ENCODE measurements around the gene WNT3. TPM values are rescaled to one million over a fixed set of nuclear protein-coding genes. Genes with fewer than 3 reads are reported as not detected.
"Not testable (repeated sequence)": the region's sequence is repeated elsewhere in the genome, so short reads cannot be mapped to it uniquely, and the experiment has no call there.

WNT3 gene
- total and polyA plus RNA-seq, 8 donors, result 1.7 to 3.0 (median 2.4) TPM

DNA sequence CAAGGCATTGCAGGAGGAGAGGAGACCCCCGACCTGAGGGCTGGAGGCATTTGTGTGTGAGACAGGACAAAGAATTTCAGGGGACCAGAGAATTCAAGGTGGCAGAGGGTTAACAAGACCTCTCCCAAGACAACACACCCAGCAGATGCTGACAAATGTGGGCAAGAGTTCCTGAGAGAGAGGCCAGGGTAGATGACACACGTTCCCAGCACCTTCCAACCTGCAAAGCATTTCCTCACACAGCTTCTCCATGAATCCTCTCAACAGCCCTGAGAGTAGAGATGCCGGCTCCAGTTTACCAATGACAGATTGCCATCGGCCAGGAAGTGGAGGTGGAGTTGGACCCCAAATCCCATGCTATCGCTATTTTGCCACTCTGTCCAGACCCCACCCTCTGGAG lies 25.0 kb downstream of the WNT3 start:
- intact Hi-C loops (cut with DNase I), result no loop called here
- H3K27me3 ChIP-seq, result peaks cover 0 to 58% of the 10 kb centered on the region in 2 donors
- H3K4me1 ChIP-seq, result no peaks in the 10 kb centered on the region
- H3K9me3 ChIP-seq, result no peaks in the 10 kb centered on the region
- H3K4me3 ChIP-seq, result no peak overlapping the region
- H3K36me3 ChIP-seq, result no peaks in the 10 kb centered on the region
- DNase-seq (no peak), ATAC-seq (peak; percentile 14)
- H3K27ac ChIP-seq, result no peak overlapping the region
- TF ChIP-seq, protein P1, sequence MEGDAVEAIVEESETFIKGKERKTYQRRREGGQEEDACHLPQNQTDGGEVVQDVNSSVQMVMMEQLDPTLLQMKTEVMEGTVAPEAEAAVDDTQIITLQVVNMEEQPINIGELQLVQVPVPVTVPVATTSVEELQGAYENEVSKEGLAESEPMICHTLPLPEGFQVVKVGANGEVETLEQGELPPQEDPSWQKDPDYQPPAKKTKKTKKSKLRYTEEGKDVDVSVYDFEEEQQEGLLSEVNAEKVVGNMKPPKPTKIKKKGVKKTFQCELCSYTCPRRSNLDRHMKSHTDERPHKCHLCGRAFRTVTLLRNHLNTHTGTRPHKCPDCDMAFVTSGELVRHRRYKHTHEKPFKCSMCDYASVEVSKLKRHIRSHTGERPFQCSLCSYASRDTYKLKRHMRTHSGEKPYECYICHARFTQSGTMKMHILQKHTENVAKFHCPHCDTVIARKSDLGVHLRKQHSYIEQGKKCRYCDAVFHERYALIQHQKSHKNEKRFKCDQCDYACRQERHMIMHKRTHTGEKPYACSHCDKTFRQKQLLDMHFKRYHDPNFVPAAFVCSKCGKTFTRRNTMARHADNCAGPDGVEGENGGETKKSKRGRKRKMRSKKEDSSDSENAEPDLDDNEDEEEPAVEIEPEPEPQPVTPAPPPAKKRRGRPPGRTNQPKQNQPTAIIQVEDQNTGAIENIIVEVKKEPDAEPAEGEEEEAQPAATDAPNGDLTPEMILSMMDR (IDR thresholded peaks at IDR 0.05), result no peak

- H3K36me3 ChIP-seq; DNase-seq; H3K27ac ChIP-seq; H3K4me1 ChIP-seq; H3K4me3 ChIP-seq; intact Hi-C loops (cut with DNase I); H3K9me3 ChIP-seq; ATAC-seq: not testable (repeated sequence)
- H3K27me3 ChIP-seq, result peaks cover 0 to 58% of the 10 kb centered on the region in 2 donors
These were observed 25.5 kb downstream of the WNT3 start for GRCh38 chr17:46793023-46793422.

GRCh38 chr17:46792071-46792470 lies 26.4 kb downstream of the WNT3 start:
- TF ChIP-seq, protein P1 (IDR thresholded peaks at IDR 0.05), result no peak
- intact Hi-C loops (cut with DNase I), result no loop called here
- Histone ChIP-seq H3K4me1 (no peaks in the 10 kb centered on the region), H3K36me3 (no peaks in the 10 kb centered on the region), H3K4me3 (no peak overlapping the region), H3K27me3 (peaks cover 0 to 58% of the 10 kb centered on the region in 2 donors), H3K27ac (no peak overlapping the region), H3K9me3 (no peaks in the 10 kb centered on the region)
- ATAC-seq (no peak), DNase-seq (no peak)

- Histone ChIP-seq H3K27me3 (peaks cover 0 to 53% of the 10 kb centered on the region in 2 donors), H3K4me1 (no peaks in the 10 kb centered on the region), H3K27ac (no peak overlapping the region), H3K4me3 (no peak overlapping the region), H3K9me3 (no peaks in the 10 kb centered on the region), H3K36me3 (no peaks in the 10 kb centered on the region)
- DNase-seq, result no peak
- intact Hi-C loops (cut with DNase I), result no loop called here
- TF ChIP-seq, protein P1 (IDR thresholded peaks at IDR 0.05), result no peak
- no peak for ATAC-seq
These were observed 27.0 kb downstream of the WNT3 start for GRCh38 chr17:46791531-46791930.

DNA sequence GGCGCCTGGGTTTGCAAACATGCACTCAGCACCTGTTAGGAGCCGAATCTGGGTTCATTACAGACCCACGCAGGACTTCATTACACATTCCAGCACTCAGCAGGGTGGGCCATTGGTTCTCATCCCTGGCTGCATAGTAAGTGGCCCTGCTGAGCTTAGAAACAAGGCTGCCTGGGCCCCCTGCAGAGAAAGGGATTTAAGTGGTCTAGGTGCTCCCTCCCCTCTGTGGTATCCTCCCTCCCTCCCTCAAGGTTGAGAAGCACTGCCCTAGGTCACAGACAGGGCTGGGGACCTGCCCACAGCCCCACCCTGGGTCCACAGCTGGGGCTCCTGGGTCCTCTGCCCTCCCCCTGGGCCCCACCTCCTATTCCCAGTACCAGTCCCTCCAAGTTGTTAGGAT lies 28.3 kb downstream of the WNT3 start:
- intact Hi-C loops (cut with DNase I), result no loop called here
- no peaks in the 10 kb centered on the region for H3K9me3 ChIP-seq
- no peaks in the 10 kb centered on the region for H3K4me1 ChIP-seq
- TF ChIP-seq, protein P1 (IDR thresholded peaks at IDR 0.05), result no peak
- H3K36me3 ChIP-seq, result no peaks in the 10 kb centered on the region
- H3K4me3 ChIP-seq, result no peak overlapping the region
- DNase-seq, result no peak
- H3K27ac ChIP-seq, result no peak overlapping the region
- H3K27me3 ChIP-seq, result peaks cover 0 to 41% of the 10 kb centered on the region in 2 donors
- ATAC-seq, result no peak

GRCh38 chr17:46789610-46790009 lies 28.9 kb downstream of the WNT3 start:
- intact Hi-C loops (cut with DNase I), result no loop called here
- Histone ChIP-seq H3K27me3 (peaks cover 0 to 35% of the 10 kb centered on the region in 2 donors), H3K4me1 (no peaks in the 10 kb centered on the region), H3K27ac (no peak overlapping the region), H3K36me3 (no peaks in the 10 kb centered on the region), H3K4me3 (no peak overlapping the region), H3K9me3 (no peaks in the 10 kb centered on the region)
- TF ChIP-seq, protein P1 (IDR thresholded peaks at IDR 0.05), result no peak
- no peak for ATAC-seq
- DNase-seq, result no peak
